Neural cell (in vitro differentiated cells): ENCODE measurements around the gene LRP8. TPM values are rescaled to one million over a fixed set of nuclear protein-coding genes. Genes with fewer than 3 reads are reported as not detected.
A peak's percentile ranks its signal among the peaks of the same experiment; 100 is the strongest.

Experiments
- H2AFZ ChIP-seq: fragments of 200-600, 300-800 bp; sonication (generic), shearing (Covaris generic); 2 replicates; pipeline ENCODE4 v1.6.0; 2014; ENCODE audit warnings: low read depth, mild to moderate bottlenecking, antibody characterized with exemption, low read length, moderate library complexity
- H3F3A ChIP-seq: fragments of 200-600 bp; shearing (Covaris generic); 2 replicates; pipeline ENCODE4 v1.6.1; 2016; ENCODE audit warnings: mild to moderate bottlenecking, moderate library complexity, mixed read lengths, antibody characterized with exemption, low read length; ENCODE audit not compliant: insufficient read depth, poor library complexity, severe bottlenecking
- H3K27ac ChIP-seq: fragments of 200-600, 300-800 bp; sonication (generic), shearing (Covaris generic); 2 replicates; pipeline ENCODE4 v1.5.1; 2014; ENCODE audit warnings: mild to moderate bottlenecking, low read length, moderate library complexity
- H3K27me3 ChIP-seq: fragments of 300-800, 200-600 bp; sonication (generic), shearing (Covaris generic); 2 replicates; pipeline ENCODE4 v1.6.0; 2014; ENCODE audit warnings: mild to moderate bottlenecking, low read depth, low read length, moderate library complexity; ENCODE audit not compliant: insufficient read depth
- H3K36me3 ChIP-seq: fragments of 300-800, 200-600 bp; sonication (generic), shearing (Covaris generic); 2 replicates; pipeline ENCODE4 v1.5.1; 2014; ENCODE audit warnings: mild to moderate bottlenecking, antibody characterized with exemption, low read length, moderate library complexity; ENCODE audit not compliant: insufficient read depth
- H3K4me2 ChIP-seq: fragments of 300-800, 200-600 bp; sonication (generic), shearing (Covaris generic); 2 replicates; pipeline ENCODE4 v1.6.0; 2014; ENCODE audit warnings: mild to moderate bottlenecking, low read length
- H3K4me3 ChIP-seq: fragments of 300-800, 200-600 bp; sonication (generic), shearing (Covaris generic); 2 replicates; pipeline ENCODE4 v1.5.1; 2014; ENCODE audit warnings: mild to moderate bottlenecking, low read length, moderate library complexity
- H3K79me2 ChIP-seq: fragments of 200-600 bp; shearing (Covaris generic); replicated peaks from 2 replicates; pipeline ENCODE4 v1.6.0; 2014; ENCODE audit warnings: mild to moderate bottlenecking, low read length, moderate library complexity; ENCODE audit not compliant: insufficient read depth
- H3K9ac ChIP-seq: fragments of 300-800, 200-600 bp; sonication (generic), shearing (Covaris generic); 2 replicates; pipeline ENCODE4 v1.6.1; 2016; ENCODE audit warnings: mild to moderate bottlenecking, low read length, mixed read lengths
- H3K9me2 ChIP-seq: fragments of 200-600 bp; shearing (Covaris generic); 2 replicates; pipeline ENCODE4 v1.6.1; 2016; ENCODE audit warnings: mild to moderate bottlenecking, low read length, mixed read lengths; ENCODE audit not compliant: insufficient read depth
- H3K9me3 ChIP-seq: fragments of 200-600, 300-800 bp; sonication (generic), shearing (Covaris generic); 2 replicates; pipeline ENCODE4 v1.6.1; 2016; ENCODE audit warnings: mild to moderate bottlenecking, mixed run types, low read length, moderate library complexity, mixed read lengths
- H4K20me1 ChIP-seq: fragments of 200-600 bp; shearing (Covaris generic); 2 replicates; pipeline ENCODE4 v1.6.1; 2016; ENCODE audit warnings: mild to moderate bottlenecking, mixed run types; ENCODE audit not compliant: insufficient read depth
- EP300 ChIP-seq: fragments of 450-650 bp; conservative IDR thresholded peaks from 2 replicates; pipeline ENCODE4 v1.6.1; 2014; ENCODE audit warnings: antibody characterized with exemption, mild to moderate bottlenecking, moderate library complexity; ENCODE audit not compliant: poor library complexity, severe bottlenecking
- EZH2 ChIP-seq: fragments of 200-600, 300-800 bp; shearing (Covaris generic), sonication (generic); IDR thresholded peaks from 2 replicates; pipeline ENCODE4 v1.6.1; 2014; ENCODE audit warnings: antibody characterized with exemption, low read length, borderline replicate concordance, mild to moderate bottlenecking; ENCODE audit not compliant: insufficient read depth, poor library complexity, severe bottlenecking
- MXI1 ChIP-seq: fragments of 450-650 bp; conservative IDR thresholded peaks from 2 replicates; pipeline ENCODE4 v1.6.1; 2014; ENCODE audit warnings: antibody characterized with exemption, mild to moderate bottlenecking; ENCODE audit not compliant: poor library complexity, severe bottlenecking
- POLR2AphosphoS5 ChIP-seq: IDR thresholded peaks from 2 replicates; pipeline ENCODE4 v1.6.1; 2012
- RAD21 ChIP-seq: fragments of 450-650 bp; conservative IDR thresholded peaks from 2 replicates; pipeline ENCODE4 v1.6.1; 2014; ENCODE audit warnings: antibody characterized with exemption, mild to moderate bottlenecking, moderate library complexity
- SMC3 ChIP-seq: fragments of 450-650 bp; conservative IDR thresholded peaks from 2 replicates; pipeline ENCODE4 v1.6.1; 2014; ENCODE audit warnings: antibody characterized with exemption, mild to moderate bottlenecking, moderate library complexity; ENCODE audit not compliant: poor library complexity
- TAF1 ChIP-seq: IDR thresholded peaks from 2 replicates; pipeline ENCODE4 v1.6.1; 2012; ENCODE audit warnings: low read depth
- polyA plus RNA-seq: library from polyadenylated mRNA; depleted of rRNA; stranded (reverse); fragments of >200 nt; gene quantifications from 2 replicates; pipeline ENCODE4 v1.2.3, GENCODE V29; 2014
- TF ChIP-seq, protein P1 (sequence below): fragments of 450-650 bp; IDR thresholded peaks from 2 replicates; pipeline ENCODE4 v1.5.1; 2014; ENCODE audit warnings: antibody characterized with exemption, mild to moderate bottlenecking, moderate library complexity; ENCODE audit not compliant: poor library complexity, severe bottlenecking
- TF ChIP-seq, protein P2 (sequence below): IDR thresholded peaks from 2 replicates; pipeline ENCODE4 v1.6.1; 2012; ENCODE audit warnings: borderline replicate concordance

Gene LRP8
- polyA plus RNA-seq, 1 donor from 2014 or later, result 65.8 TPM

DNA sequence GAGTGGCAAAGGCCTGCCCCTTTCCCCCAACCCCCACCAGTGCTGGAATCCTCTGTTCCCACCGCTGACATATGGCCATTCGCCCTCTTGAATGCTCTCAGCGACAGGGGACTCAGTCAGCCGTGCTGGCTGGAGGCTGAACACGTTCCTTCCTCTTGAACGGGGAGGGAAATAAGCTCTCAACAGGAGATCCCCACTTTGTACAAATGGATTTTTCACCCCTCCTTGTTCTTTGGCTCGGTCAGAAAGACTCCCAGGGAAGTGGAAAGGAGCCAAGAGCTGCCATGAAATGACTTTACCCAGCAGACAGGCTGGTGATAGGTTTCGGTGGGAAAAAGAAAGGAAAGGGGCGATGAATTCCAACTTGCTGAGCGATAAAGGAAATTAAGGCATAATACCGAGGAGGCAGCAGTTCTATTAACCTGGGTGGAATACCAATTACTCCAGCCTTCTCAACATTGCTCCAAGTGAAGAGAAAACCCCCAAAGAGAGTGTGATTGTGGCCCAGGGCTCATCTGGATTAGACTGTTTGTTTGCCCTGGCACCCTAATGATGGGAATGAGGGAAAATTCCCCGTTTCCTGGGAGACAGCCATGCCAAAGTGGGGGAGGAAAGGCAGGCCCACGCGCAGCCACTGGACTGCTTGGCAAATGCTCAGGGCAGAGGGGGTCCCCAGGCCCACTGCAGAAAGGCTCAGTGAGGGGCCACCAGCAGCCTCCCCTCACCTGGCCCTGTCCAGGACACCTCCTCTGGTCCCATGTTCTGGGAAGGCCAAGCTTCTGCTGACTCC is 23.9 kb downstream of the LRP8 start:
- TF ChIP-seq TAF1, result no peak
- TF ChIP-seq MXI1, result no peak
- Histone ChIP-seq H3K9ac (peak overlapping the region; percentile 11), H3K27me3 (no peaks in the 10 kb centered on the region), H3K27ac (peak overlapping the region; percentile 38), H3F3A (no peaks in the 10 kb centered on the region), H3K36me3 (no peaks in the 10 kb centered on the region), H3K4me3 (no peak overlapping the region), H2AFZ (no peak overlapping the region), H3K9me2 (no peaks in the 10 kb centered on the region), H3K79me2 (peaks cover 55% of the 10 kb centered on the region), H4K20me1 (no peaks in the 10 kb centered on the region), H3K4me2 (no peak overlapping the region), H3K9me3 (no peaks in the 10 kb centered on the region)

DNA sequence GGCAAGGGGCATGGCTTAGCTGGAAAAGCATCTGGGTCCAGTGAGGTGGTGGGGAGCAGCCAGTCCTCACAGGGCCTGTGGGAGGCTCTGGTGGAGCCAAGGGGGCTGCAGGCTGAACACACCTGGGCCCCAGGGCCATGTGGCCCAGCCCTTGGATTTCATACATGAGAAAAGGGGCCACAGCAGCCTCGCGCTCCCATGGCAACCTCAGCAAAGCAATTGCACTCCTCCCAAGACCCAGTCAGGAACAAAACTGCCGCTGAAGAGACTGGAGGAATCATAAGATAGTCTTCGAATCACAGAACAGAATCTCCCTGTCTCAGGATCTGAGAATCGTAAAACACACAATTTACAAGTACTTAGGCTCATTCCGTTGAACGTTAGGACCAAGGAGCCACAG is 24.6 kb downstream of the LRP8 start:
- TF ChIP-seq, protein P1, sequence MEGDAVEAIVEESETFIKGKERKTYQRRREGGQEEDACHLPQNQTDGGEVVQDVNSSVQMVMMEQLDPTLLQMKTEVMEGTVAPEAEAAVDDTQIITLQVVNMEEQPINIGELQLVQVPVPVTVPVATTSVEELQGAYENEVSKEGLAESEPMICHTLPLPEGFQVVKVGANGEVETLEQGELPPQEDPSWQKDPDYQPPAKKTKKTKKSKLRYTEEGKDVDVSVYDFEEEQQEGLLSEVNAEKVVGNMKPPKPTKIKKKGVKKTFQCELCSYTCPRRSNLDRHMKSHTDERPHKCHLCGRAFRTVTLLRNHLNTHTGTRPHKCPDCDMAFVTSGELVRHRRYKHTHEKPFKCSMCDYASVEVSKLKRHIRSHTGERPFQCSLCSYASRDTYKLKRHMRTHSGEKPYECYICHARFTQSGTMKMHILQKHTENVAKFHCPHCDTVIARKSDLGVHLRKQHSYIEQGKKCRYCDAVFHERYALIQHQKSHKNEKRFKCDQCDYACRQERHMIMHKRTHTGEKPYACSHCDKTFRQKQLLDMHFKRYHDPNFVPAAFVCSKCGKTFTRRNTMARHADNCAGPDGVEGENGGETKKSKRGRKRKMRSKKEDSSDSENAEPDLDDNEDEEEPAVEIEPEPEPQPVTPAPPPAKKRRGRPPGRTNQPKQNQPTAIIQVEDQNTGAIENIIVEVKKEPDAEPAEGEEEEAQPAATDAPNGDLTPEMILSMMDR, result no peak
- no peak for TF ChIP-seq RAD21
- no peak for TF ChIP-seq SMC3
- no peak for TF ChIP-seq MXI1
- no peak for TF ChIP-seq TAF1
- TF ChIP-seq, protein P2, sequence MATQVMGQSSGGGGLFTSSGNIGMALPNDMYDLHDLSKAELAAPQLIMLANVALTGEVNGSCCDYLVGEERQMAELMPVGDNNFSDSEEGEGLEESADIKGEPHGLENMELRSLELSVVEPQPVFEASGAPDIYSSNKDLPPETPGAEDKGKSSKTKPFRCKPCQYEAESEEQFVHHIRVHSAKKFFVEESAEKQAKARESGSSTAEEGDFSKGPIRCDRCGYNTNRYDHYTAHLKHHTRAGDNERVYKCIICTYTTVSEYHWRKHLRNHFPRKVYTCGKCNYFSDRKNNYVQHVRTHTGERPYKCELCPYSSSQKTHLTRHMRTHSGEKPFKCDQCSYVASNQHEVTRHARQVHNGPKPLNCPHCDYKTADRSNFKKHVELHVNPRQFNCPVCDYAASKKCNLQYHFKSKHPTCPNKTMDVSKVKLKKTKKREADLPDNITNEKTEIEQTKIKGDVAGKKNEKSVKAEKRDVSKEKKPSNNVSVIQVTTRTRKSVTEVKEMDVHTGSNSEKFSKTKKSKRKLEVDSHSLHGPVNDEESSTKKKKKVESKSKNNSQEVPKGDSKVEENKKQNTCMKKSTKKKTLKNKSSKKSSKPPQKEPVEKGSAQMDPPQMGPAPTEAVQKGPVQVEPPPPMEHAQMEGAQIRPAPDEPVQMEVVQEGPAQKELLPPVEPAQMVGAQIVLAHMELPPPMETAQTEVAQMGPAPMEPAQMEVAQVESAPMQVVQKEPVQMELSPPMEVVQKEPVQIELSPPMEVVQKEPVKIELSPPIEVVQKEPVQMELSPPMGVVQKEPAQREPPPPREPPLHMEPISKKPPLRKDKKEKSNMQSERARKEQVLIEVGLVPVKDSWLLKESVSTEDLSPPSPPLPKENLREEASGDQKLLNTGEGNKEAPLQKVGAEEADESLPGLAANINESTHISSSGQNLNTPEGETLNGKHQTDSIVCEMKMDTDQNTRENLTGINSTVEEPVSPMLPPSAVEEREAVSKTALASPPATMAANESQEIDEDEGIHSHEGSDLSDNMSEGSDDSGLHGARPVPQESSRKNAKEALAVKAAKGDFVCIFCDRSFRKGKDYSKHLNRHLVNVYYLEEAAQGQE, result no peak
- TF ChIP-seq EP300, result no peak
- no peak for TF ChIP-seq EZH2
- no peak for TF ChIP-seq POLR2AphosphoS5
- peaks cover 62% of the 10 kb centered on the region for H3K79me2 ChIP-seq
- no peaks in the 10 kb centered on the region for H3F3A ChIP-seq
- peak overlapping the region; percentile 11 for H3K9ac ChIP-seq
- no peaks in the 10 kb centered on the region for H3K27me3 ChIP-seq
- peak overlapping the region; percentile 38 for H3K27ac ChIP-seq
- no peaks in the 10 kb centered on the region for H3K36me3 ChIP-seq
- H3K4me3 ChIP-seq, result no peak overlapping the region
- H3K4me2 ChIP-seq, result no peak overlapping the region
- no peaks in the 10 kb centered on the region for H3K9me2 ChIP-seq
- H4K20me1 ChIP-seq, result no peaks in the 10 kb centered on the region
- no peak overlapping the region for H2AFZ ChIP-seq
- H3K9me3 ChIP-seq, result no peaks in the 10 kb centered on the region
